SU-DHL-6 (cell line): ENCODE measurements around the gene SLC43A2.
"Not testable (repeated sequence)": the region's sequence is repeated elsewhere in the genome, so short reads cannot be mapped to it uniquely, and the experiment has no call there.

Source experiments
- H2AFZ ChIP-seq: fragments of 200-600 bp; sonication (generic); 2 replicates; pipeline ENCODE4 v1.6.1; 2014; ENCODE audit warnings: low read depth, mild to moderate bottlenecking, moderate library complexity, mixed read lengths, antibody characterized with exemption, low read length; ENCODE audit not compliant: severe bottlenecking
- H3F3A ChIP-seq: fragments of 200-600 bp; shearing (Covaris generic); 2 replicates; pipeline ENCODE4 v1.6.0; 2016; ENCODE audit warnings: antibody characterized with exemption, mild to moderate bottlenecking; ENCODE audit not compliant: insufficient read depth
- H3K27ac ChIP-seq: fragments of 200-600 bp; sonication (generic); 2 replicates; pipeline ENCODE4 v1.5.1; 2016; ENCODE audit warnings: low read depth, mild to moderate bottlenecking, low read length, moderate library complexity, mixed read lengths
- H3K27me3 ChIP-seq: fragments of 200-600 bp; sonication (generic), shearing (Covaris generic); 2 replicates; pipeline ENCODE4 v1.6.0; 2014; ENCODE audit warnings: mild to moderate bottlenecking, low read length
- H3K36me3 ChIP-seq: fragments of 200-600 bp; sonication (generic); 2 replicates; pipeline ENCODE4 v1.6.1; 2014; ENCODE audit warnings: mild to moderate bottlenecking, low read length, mixed read lengths
- H3K4me2 ChIP-seq: fragments of 300-600, 200-600 bp; shearing (Covaris generic), sonication (generic); 2 replicates; pipeline ENCODE4 v1.6.0; 2014; ENCODE audit warnings: low read length, low read depth, mild to moderate bottlenecking; ENCODE audit not compliant: poor library complexity, severe bottlenecking
- H3K4me3 ChIP-seq: fragments of 200-600 bp; sonication (generic); 2 replicates; pipeline ENCODE4 v1.5.1; 2014; ENCODE audit warnings: antibody characterized with exemption, low read length, mild to moderate bottlenecking, mixed read lengths; ENCODE audit not compliant: insufficient read depth, poor library complexity, severe bottlenecking
- H3K79me2 ChIP-seq: fragments of 200-600 bp; sonication (generic); 2 replicates; pipeline ENCODE4 v1.6.1; 2014; ENCODE audit warnings: mild to moderate bottlenecking, low read length, moderate library complexity; ENCODE audit not compliant: insufficient read depth
- H3K9ac ChIP-seq: fragments of 200-600 bp; sonication (generic); 2 replicates; pipeline ENCODE4 v1.7.0; 2014; ENCODE audit warnings: mild to moderate bottlenecking, low read length
- H3K9me2 ChIP-seq: fragments of 200-600 bp; sonication (generic); replicated peaks from 2 replicates; pipeline ENCODE4 v1.6.1; 2014; ENCODE audit warnings: low read length; ENCODE audit not compliant: insufficient read depth
- H3K9me3 ChIP-seq: fragments of 200-600 bp; sonication (generic); 2 replicates; pipeline ENCODE4 v1.6.1; 2014; ENCODE audit warnings: low read length, mixed read lengths; ENCODE audit not compliant: insufficient read depth
- H4K20me1 ChIP-seq: fragments of 200-600 bp; sonication (generic); 2 replicates; pipeline ENCODE4 v1.6.1; 2014; ENCODE audit warnings: low read depth, mild to moderate bottlenecking, antibody characterized with exemption, low read length, moderate library complexity, mixed read lengths
- EZH2phosphoT487 ChIP-seq: fragments of 200-600 bp; sonication (generic), shearing (Covaris generic); conservative IDR thresholded peaks from 2 replicates; pipeline ENCODE4 v1.6.1; 2018; ENCODE audit warnings: mild to moderate bottlenecking, antibody characterized with exemption, low read length, moderate library complexity, mixed read lengths
- TF ChIP-seq, protein P1 (sequence below): fragments of 200-600 bp; sonication (generic); IDR thresholded peaks from one replicate; pipeline ENCODE4 v1.5.1; 2017; ENCODE audit warnings: antibody characterized with exemption, mild to moderate bottlenecking, low read length, moderate library complexity; ENCODE audit not compliant: insufficient read depth, poor library complexity, severe bottlenecking

Gene SLC43A2

DNA sequence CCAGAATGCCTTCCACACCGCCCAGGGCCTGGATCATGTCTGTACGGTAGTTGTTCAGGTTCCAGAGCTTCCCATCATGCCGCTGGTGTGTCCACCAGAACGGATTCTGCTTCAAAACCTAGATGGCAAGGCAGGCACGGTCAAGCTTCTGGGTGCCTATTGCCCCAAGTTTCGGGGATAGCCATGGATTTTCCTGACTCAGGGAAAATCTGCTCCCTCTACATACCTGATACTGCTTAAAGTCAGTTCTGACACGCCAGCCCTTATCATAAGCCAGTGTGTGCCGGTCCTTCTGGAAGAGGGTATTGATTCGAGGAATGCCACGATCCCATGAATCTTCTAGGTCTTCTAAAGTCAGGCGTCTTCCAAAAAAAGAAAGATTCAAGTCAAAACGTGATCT is 32.4 kb upstream of the SLC43A2 start:
- Histone ChIP-seq H3K9ac (no peak overlapping the region), H2AFZ (no peak overlapping the region), H3K36me3 (peaks cover 43% of the 10 kb centered on the region), H3K4me2 (no peak overlapping the region), H3K27me3 (no peaks in the 10 kb centered on the region), H3F3A (no peaks in the 10 kb centered on the region), H3K9me2 (no peaks in the 10 kb centered on the region), H3K27ac (no peak overlapping the region), H3K79me2 (0 out of 2 replicates have a peak, but pooled peaks cover 2% of the 10 kb centered on the region), H3K4me3 (no peak overlapping the region), H3K9me3 (no peaks in the 10 kb centered on the region), H4K20me1 (no peaks in the 10 kb centered on the region)
- no peak for TF ChIP-seq EZH2phosphoT487
- TF ChIP-seq, protein P1, sequence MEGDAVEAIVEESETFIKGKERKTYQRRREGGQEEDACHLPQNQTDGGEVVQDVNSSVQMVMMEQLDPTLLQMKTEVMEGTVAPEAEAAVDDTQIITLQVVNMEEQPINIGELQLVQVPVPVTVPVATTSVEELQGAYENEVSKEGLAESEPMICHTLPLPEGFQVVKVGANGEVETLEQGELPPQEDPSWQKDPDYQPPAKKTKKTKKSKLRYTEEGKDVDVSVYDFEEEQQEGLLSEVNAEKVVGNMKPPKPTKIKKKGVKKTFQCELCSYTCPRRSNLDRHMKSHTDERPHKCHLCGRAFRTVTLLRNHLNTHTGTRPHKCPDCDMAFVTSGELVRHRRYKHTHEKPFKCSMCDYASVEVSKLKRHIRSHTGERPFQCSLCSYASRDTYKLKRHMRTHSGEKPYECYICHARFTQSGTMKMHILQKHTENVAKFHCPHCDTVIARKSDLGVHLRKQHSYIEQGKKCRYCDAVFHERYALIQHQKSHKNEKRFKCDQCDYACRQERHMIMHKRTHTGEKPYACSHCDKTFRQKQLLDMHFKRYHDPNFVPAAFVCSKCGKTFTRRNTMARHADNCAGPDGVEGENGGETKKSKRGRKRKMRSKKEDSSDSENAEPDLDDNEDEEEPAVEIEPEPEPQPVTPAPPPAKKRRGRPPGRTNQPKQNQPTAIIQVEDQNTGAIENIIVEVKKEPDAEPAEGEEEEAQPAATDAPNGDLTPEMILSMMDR = no peak

DNA sequence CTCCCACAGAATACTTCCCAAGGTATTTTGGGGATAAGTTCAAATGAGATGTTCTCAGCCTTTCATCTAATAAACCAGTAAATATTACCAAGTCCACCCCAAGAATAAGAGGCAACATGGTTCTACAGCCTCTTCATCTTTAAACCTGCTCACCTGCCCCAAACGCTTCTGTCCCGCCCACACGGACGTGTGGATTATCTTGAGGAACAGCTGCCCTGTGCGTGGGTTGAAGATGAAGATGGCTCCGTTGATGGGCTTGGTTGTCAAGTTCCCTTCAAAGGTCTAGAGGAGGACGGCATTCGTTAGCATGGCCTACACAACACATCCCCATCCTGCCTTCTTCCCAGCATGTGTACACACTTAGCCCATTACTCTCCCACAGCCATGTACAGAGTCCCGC is 29.5 kb upstream of the SLC43A2 start:
- Histone ChIP-seq H3K27me3 (no peaks in the 10 kb centered on the region), H3K27ac (no peak overlapping the region), H3K9ac (no peak overlapping the region), H4K20me1 (no peaks in the 10 kb centered on the region), H3K79me2 (0 out of 2 replicates have a peak, but pooled peaks cover 2% of the 10 kb centered on the region), H3K9me2 (no peaks in the 10 kb centered on the region), H2AFZ (no peak overlapping the region), H3K4me2 (no peak overlapping the region), H3K36me3 (peaks cover 44% of the 10 kb centered on the region), H3F3A (no peaks in the 10 kb centered on the region), H3K4me3 (no peak overlapping the region), H3K9me3 (no peaks in the 10 kb centered on the region)
- TF ChIP-seq, protein P1 = no peak
- no peak for TF ChIP-seq EZH2phosphoT487

DNA sequence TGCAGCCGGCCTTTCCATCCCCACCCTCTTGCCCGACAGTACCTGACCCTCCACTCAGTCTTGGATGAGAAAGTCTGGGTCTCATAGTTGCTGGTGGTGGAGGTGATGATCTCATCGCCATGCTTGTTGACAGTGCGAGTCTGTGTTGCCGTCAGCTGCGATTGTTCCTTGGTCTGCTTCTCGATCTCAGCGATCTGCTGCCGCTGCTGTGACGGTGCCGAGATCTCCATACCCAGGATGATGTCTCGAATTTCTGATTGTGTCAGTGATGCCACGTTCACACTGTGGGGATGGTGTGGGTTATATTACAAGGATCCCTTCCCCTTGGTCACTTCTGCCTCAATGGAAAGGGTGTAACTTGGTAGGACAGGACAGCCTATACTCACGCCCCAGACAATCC is 25.1 kb upstream of the SLC43A2 start:
- Histone ChIP-seq H3K4me3 (no peak overlapping the region), H3K27ac (no peak overlapping the region), H3F3A (peaks cover 19% of the 10 kb centered on the region; the same call in 1 of the 2 replicates), H3K4me2 (no peak overlapping the region), H3K9ac (no peak overlapping the region), H3K9me2 (no peaks in the 10 kb centered on the region), H3K36me3 (peaks cover 18% of the 10 kb centered on the region; the same call in 1 of the 2 replicates), H2AFZ (no peak overlapping the region), H3K9me3 (no peaks in the 10 kb centered on the region), H3K27me3 (no peaks in the 10 kb centered on the region), H3K79me2 (0 out of 2 replicates have a peak, but pooled peaks cover 2% of the 10 kb centered on the region), H4K20me1 (no peaks in the 10 kb centered on the region)
- TF ChIP-seq, protein P1 = no peak
- no peak for TF ChIP-seq EZH2phosphoT487

DNA sequence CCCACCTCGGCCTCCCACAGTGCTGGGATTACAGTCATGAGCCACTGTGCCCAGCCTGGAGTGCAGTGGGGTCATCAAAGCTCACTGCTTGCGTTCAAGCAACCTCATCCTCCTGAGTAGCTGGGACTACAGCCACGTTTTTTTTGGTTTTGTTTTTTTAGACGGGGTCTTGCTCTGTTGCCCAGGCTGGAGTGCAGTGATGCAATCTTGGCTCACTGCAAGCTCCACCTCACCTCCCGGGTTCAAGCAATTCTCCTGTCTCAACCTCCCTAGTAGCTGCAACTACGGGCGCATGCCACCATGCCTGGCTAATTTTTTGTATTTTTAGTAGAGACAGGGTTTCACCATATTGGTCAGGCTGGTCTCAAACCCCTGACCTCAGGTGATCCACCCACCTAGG is 24.2 kb upstream of the SLC43A2 start:
- Histone ChIP-seq H3F3A (peaks cover 19% of the 10 kb centered on the region; the same call in 1 of the 2 replicates), H3K36me3 (peaks cover 15% of the 10 kb centered on the region; the same call in 1 of the 2 replicates)
- not testable (repeated sequence) for H3K9ac ChIP-seq, H3K9me3 ChIP-seq, H3K9me2 ChIP-seq, H3K4me3 ChIP-seq, H2AFZ ChIP-seq, H4K20me1 ChIP-seq, H3K27me3 ChIP-seq, H3K27ac ChIP-seq, H3K79me2 ChIP-seq, H3K4me2 ChIP-seq
